22Rv1 (cell line): ENCODE measurements around the gene GEMIN4.

Experiments used
- ZFX ChIP-seq: fragments of 450-650 bp; IDR thresholded peaks from 2 replicates; pipeline ENCODE4 v1.6.1; 2017; ENCODE audit warnings: antibody characterized with exemption, borderline replicate concordance
- TF ChIP-seq, protein P1 (sequence below): fragments of 450-650 bp; IDR thresholded peaks from 2 replicates; pipeline ENCODE4 v1.5.1; 2017; ENCODE audit warnings: mild to moderate bottlenecking

DNA sequence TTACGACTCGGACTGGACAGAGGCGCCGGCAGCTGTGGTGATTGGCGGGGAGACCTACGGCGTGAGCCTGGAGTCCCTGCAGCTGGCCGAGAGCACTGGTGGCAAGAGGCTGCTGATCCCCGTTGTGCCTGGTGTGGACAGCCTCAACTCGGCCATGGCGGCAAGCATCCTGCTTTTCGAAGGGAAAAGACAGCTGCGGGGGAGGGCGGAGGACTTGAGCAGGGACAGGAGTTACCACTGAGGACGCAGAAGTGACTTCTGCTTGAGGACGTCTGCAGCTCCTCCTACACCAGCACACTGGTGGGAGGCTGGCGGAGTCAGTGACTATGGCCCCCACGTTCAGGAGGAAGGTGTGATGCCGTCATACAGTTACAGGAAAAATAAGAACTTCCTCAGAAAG, 39.8 kb upstream of the GEMIN4 start:
- TF ChIP-seq, protein P1, sequence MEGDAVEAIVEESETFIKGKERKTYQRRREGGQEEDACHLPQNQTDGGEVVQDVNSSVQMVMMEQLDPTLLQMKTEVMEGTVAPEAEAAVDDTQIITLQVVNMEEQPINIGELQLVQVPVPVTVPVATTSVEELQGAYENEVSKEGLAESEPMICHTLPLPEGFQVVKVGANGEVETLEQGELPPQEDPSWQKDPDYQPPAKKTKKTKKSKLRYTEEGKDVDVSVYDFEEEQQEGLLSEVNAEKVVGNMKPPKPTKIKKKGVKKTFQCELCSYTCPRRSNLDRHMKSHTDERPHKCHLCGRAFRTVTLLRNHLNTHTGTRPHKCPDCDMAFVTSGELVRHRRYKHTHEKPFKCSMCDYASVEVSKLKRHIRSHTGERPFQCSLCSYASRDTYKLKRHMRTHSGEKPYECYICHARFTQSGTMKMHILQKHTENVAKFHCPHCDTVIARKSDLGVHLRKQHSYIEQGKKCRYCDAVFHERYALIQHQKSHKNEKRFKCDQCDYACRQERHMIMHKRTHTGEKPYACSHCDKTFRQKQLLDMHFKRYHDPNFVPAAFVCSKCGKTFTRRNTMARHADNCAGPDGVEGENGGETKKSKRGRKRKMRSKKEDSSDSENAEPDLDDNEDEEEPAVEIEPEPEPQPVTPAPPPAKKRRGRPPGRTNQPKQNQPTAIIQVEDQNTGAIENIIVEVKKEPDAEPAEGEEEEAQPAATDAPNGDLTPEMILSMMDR, result no peak
- no peak for TF ChIP-seq ZFX
